Erythroblast (primary cell): ENCODE measurements around the gene P4HTM.
A peak's percentile ranks its signal among the peaks of the same experiment; 100 is the strongest.

Source experiments
- DNase-seq, 2 experiments: peaks; one replicate each; lab custom pipeline; 2025; lab: John Stamatoyannopoulos, UW
- GATA1 ChIP-seq: IDR thresholded peaks from 2 replicates; pipeline ENCODE4 v1.6.1; 2011; ENCODE audit warnings: low read depth, mild to moderate bottlenecking, control low read depth, low read length, moderate library complexity
- POLR2A ChIP-seq: IDR thresholded peaks from 2 replicates; pipeline ENCODE4 v1.6.1; 2011; ENCODE audit warnings: mild to moderate bottlenecking, low read length

Gene P4HTM

GRCh38 chr3:48970586-48970985 is 19.5 kb upstream of the P4HTM start:
- DNase-seq: no peak
- TF ChIP-seq POLR2A (no peak), GATA1 (no peak)

GRCh38 chr3:48974076-48974864 is 15.8 kb upstream of the P4HTM start:
- TF ChIP-seq POLR2A: no peak
- no peak for TF ChIP-seq GATA1
- no peak for DNase-seq

- DNase-seq: no peak
Measured at GRCh38 chr3:48979451-48979850, 10.6 kb upstream of the P4HTM start.

GRCh38 chr3:48980295-48980694 is 9.7 kb upstream of the P4HTM start:
- DNase-seq: no peak
- TF ChIP-seq GATA1 (no peak), POLR2A (no peak)

More at GRCh38 chr3:48979451-48979850, 10.6 kb upstream of the P4HTM start:
- TF ChIP-seq GATA1 (no peak), POLR2A (no peak)

GRCh38 chr3:48982016-48982415 is 8.0 kb upstream of the P4HTM start:
- DNase-seq: no peak
- TF ChIP-seq GATA1: no peak
- no peak for TF ChIP-seq POLR2A

- no peak for TF ChIP-seq POLR2A
- TF ChIP-seq GATA1: no peak
- no peak for DNase-seq
Measured at GRCh38 chr3:48982686-48983085, 7.4 kb upstream of the P4HTM start.

- TF ChIP-seq POLR2A: no peak
- no peak for TF ChIP-seq GATA1
- DNase-seq: no peak
Measured at GRCh38 chr3:48983096-48983495, 6.9 kb upstream of the P4HTM start.

- TF ChIP-seq GATA1 (no peak), POLR2A (no peak)
- DNase-seq: no peak
Measured at GRCh38 chr3:48984663-48985062, 5.4 kb upstream of the P4HTM start.

- no peak for TF ChIP-seq POLR2A
- no peak for TF ChIP-seq GATA1
Measured at GRCh38 chr3:48985831-48986376, 4.1 kb upstream of the P4HTM start.

GRCh38 chr3:48989126-48989795 is 780 bp upstream of the P4HTM start:
- no peak for TF ChIP-seq POLR2A
- no peak for TF ChIP-seq GATA1
- peak; percentile 54 to 56 for DNase-seq

More at GRCh38 chr3:48985831-48986376, 4.1 kb upstream of the P4HTM start:
- DNase-seq: no peak

GRCh38 chr3:48990636-48991469 is 812 bp downstream of the P4HTM start:
- TF ChIP-seq POLR2A: no peak
- no peak for TF ChIP-seq GATA1
- peak; percentile 68 to 70 for DNase-seq

GRCh38 chr3:48991851-48992545 is 2.0 kb downstream of the P4HTM start:
- no peak for DNase-seq
- TF ChIP-seq POLR2A (no peak), GATA1 (no peak)

GRCh38 chr3:48993834-48994233 is 3.8 kb downstream of the P4HTM start:
- DNase-seq: no peak
- TF ChIP-seq GATA1 (no peak), POLR2A (no peak)
